ENCODE data around the gene KLHL7. TPM values are rescaled to one million over a fixed set of nuclear protein-coding genes. Genes with fewer than 3 reads are reported as not detected.

Gene KLHL7
- total and polyA plus RNA-seq, 9 of the 15 experiments (the other 6 are each of a cell fraction or from before 2014, with no cell fraction given), result 4.2 to 63.1 (median 32.3) TPM

DNA sequence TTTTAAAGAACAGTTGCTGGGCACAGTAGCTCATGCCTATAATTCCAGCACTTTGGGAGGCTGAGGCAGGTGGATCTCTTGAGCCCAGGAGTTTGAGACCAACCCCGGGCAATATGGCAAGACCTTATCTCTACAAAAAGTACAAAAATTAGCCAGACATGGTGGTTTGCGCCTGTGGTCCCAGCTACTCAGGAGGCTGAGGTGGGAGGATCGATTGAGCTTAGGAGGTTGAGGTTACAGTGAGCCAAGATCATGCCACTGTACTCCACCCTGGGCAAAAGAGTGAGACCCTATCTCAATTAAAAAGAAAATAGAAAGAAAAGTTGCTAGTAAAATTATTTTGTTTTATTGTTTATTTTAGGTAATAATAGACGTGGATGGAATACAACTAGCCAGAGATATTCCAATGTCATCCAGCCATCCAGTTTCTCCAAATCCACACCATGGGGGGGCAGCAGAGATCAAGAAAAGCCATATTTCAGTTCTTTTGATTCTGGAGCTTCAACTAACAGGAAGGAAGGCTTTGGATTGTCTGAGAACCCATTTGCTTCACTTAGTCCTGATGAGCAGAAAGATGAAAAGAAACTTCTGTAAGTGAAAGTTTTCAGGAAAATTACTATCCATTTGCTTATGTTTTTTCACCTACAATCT lies 79.2 kb downstream of the KLHL7 start (continued):
- TF ChIP-seq, protein P1, sequence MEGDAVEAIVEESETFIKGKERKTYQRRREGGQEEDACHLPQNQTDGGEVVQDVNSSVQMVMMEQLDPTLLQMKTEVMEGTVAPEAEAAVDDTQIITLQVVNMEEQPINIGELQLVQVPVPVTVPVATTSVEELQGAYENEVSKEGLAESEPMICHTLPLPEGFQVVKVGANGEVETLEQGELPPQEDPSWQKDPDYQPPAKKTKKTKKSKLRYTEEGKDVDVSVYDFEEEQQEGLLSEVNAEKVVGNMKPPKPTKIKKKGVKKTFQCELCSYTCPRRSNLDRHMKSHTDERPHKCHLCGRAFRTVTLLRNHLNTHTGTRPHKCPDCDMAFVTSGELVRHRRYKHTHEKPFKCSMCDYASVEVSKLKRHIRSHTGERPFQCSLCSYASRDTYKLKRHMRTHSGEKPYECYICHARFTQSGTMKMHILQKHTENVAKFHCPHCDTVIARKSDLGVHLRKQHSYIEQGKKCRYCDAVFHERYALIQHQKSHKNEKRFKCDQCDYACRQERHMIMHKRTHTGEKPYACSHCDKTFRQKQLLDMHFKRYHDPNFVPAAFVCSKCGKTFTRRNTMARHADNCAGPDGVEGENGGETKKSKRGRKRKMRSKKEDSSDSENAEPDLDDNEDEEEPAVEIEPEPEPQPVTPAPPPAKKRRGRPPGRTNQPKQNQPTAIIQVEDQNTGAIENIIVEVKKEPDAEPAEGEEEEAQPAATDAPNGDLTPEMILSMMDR (IDR thresholded peaks at IDR 0.05 in 2 of 3, conservative IDR thresholded peaks at IDR 0.05 in 1 of 3; ENCODE audit: insufficient read depth in 2 of 3, low read depth in 1 of 3, low read length in 3 of 3), result peak; percentile 50 to 80 (median 67)
- TF ChIP-seq, protein P2, sequence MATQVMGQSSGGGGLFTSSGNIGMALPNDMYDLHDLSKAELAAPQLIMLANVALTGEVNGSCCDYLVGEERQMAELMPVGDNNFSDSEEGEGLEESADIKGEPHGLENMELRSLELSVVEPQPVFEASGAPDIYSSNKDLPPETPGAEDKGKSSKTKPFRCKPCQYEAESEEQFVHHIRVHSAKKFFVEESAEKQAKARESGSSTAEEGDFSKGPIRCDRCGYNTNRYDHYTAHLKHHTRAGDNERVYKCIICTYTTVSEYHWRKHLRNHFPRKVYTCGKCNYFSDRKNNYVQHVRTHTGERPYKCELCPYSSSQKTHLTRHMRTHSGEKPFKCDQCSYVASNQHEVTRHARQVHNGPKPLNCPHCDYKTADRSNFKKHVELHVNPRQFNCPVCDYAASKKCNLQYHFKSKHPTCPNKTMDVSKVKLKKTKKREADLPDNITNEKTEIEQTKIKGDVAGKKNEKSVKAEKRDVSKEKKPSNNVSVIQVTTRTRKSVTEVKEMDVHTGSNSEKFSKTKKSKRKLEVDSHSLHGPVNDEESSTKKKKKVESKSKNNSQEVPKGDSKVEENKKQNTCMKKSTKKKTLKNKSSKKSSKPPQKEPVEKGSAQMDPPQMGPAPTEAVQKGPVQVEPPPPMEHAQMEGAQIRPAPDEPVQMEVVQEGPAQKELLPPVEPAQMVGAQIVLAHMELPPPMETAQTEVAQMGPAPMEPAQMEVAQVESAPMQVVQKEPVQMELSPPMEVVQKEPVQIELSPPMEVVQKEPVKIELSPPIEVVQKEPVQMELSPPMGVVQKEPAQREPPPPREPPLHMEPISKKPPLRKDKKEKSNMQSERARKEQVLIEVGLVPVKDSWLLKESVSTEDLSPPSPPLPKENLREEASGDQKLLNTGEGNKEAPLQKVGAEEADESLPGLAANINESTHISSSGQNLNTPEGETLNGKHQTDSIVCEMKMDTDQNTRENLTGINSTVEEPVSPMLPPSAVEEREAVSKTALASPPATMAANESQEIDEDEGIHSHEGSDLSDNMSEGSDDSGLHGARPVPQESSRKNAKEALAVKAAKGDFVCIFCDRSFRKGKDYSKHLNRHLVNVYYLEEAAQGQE (IDR thresholded peaks at IDR 0.05; ENCODE audit: borderline replicate concordance), result peak; percentile 60; the same call in 1 of the 2 replicates
- TF ChIP-seq, protein P2 (CRISPR knock-in tag; IDR thresholded peaks at IDR 0.05; ENCODE audit: low read depth), result no peak
- TF ChIP-seq SIRT6 (IDR thresholded peaks at IDR 0.05; ENCODE audit: low read depth, low read length) (no peak), HMG20A (CRISPR knock-in tag; conservative IDR thresholded peaks at IDR 0.05) (no peak), SNRNP70 (optimal IDR thresholded peaks at IDR 0.05; ENCODE audit: low read depth, low read length) (no peak), ELF1 (tag; IDR thresholded peaks at IDR 0.05) (0 out of 2 replicates have a peak, but pooled peaks have one; percentile 15), RAD21 (CRISPR knock-in tag; conservative IDR thresholded peaks at IDR 0.05 in 1 of 2, IDR thresholded peaks at IDR 0.05 in 1 of 2) (peak; percentile 78 to 81)
- TF ChIP-seq, protein P3, sequence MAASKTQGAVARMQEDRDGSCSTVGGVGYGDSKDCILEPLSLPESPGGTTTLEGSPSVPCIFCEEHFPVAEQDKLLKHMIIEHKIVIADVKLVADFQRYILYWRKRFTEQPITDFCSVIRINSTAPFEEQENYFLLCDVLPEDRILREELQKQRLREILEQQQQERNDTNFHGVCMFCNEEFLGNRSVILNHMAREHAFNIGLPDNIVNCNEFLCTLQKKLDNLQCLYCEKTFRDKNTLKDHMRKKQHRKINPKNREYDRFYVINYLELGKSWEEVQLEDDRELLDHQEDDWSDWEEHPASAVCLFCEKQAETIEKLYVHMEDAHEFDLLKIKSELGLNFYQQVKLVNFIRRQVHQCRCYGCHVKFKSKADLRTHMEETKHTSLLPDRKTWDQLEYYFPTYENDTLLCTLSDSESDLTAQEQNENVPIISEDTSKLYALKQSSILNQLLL (CRISPR knock-in tag; IDR thresholded peaks at IDR 0.05; ENCODE audit: borderline replicate concordance), result no peak
- TF ChIP-seq, protein P4, sequence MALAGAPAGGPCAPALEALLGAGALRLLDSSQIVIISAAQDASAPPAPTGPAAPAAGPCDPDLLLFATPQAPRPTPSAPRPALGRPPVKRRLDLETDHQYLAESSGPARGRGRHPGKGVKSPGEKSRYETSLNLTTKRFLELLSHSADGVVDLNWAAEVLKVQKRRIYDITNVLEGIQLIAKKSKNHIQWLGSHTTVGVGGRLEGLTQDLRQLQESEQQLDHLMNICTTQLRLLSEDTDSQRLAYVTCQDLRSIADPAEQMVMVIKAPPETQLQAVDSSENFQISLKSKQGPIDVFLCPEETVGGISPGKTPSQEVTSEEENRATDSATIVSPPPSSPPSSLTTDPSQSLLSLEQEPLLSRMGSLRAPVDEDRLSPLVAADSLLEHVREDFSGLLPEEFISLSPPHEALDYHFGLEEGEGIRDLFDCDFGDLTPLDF (CRISPR knock-in tag; IDR thresholded peaks at IDR 0.05), result no peak
- TF ChIP-seq, protein P5, sequence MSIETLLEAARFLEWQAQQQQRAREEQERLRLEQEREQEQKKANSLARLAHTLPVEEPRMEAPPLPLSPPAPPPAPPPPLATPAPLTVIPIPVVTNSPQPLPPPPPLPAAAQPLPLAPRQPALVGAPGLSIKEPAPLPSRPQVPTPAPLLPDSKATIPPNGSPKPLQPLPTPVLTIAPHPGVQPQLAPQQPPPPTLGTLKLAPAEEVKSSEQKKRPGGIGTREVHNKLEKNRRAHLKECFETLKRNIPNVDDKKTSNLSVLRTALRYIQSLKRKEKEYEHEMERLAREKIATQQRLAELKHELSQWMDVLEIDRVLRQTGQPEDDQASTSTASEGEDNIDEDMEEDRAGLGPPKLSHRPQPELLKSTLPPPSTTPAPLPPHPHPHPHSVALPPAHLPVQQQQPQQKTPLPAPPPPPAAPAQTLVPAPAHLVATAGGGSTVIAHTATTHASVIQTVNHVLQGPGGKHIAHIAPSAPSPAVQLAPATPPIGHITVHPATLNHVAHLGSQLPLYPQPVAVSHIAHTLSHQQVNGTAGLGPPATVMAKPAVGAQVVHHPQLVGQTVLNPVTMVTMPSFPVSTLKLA (conservative IDR thresholded peaks at IDR 0.05), result 0 out of 4 replicates have a peak, but pooled peaks of 1 of the 2 experiments have one; percentile 22

All from K562 (cell line).